DND-41 (cell line): Measurements from ENCODE around the gene PLEKHO2.

ENCODE experiments used
- ATAC-seq: fragments of 200-7000 bp; cut with Tn5 transposase; 3 replicates; pipeline ENCODE4 v1.9.1; 2021; ENCODE audit warnings: low read depth; ENCODE audit not compliant: insufficient read depth
- DNase-seq: peaks from one replicate; pipeline ENCODE4 v3.0.0-alpha.2; 2020
- H2AFZ ChIP-seq: 2 replicates; pipeline ENCODE4 v1.6.0; 2012; ENCODE audit warnings: low read depth, low read length
- H3K27ac ChIP-seq: 2 replicates; pipeline ENCODE4 v1.5.1; 2012; ENCODE audit warnings: low read length, inconsistent platforms
- H3K27me3 ChIP-seq: fragments of 200-600 bp; sonication (generic); 2 replicates; pipeline ENCODE4 v1.6.0; 2012; ENCODE audit warnings: low read length, mild to moderate bottlenecking, inconsistent platforms; ENCODE audit not compliant: insufficient read depth, poor library complexity
- H3K36me3 ChIP-seq: 2 replicates; pipeline ENCODE4 v1.5.1; 2012; ENCODE audit warnings: low read length, inconsistent platforms; ENCODE audit not compliant: insufficient read depth
- H3K4me1 ChIP-seq: 2 replicates; pipeline ENCODE4 v1.5.1; 2012; ENCODE audit warnings: mild to moderate bottlenecking, low read length; ENCODE audit not compliant: insufficient read depth
- H3K4me2 ChIP-seq: 2 replicates; pipeline ENCODE4 v1.6.0; 2012; ENCODE audit warnings: mild to moderate bottlenecking, moderate library complexity, low read length, inconsistent platforms; ENCODE audit not compliant: insufficient read depth
- H3K4me3 ChIP-seq, 2 experiments: fragments of 200-600 bp in 1 of 2; shearing (Covaris generic) in 1 of 2; 2 replicates each; pipeline ENCODE4 v1.5.1; 2012 to 2016; ENCODE audit warnings: inconsistent platforms in 2 of 2, low read length in 2 of 2, mild to moderate bottlenecking in 2 of 2, low read depth in 1 of 2, moderate library complexity in 1 of 2
- H3K79me2 ChIP-seq: 2 replicates; pipeline ENCODE4 v1.6.0; 2012; ENCODE audit warnings: low read length, inconsistent platforms; ENCODE audit not compliant: insufficient read depth
- H3K9ac ChIP-seq: 2 replicates; pipeline ENCODE4 v1.6.0; 2012; ENCODE audit warnings: low read depth, mild to moderate bottlenecking, inconsistent platforms, low read length, moderate library complexity
- H3K9me3 ChIP-seq: 2 replicates; pipeline ENCODE4 v1.5.1; 2012; ENCODE audit warnings: low read length, moderate library complexity, mild to moderate bottlenecking, inconsistent platforms; ENCODE audit not compliant: insufficient read depth, severe bottlenecking
- H4K20me1 ChIP-seq: 2 replicates; pipeline ENCODE4 v1.6.0; 2012; ENCODE audit warnings: low read length; ENCODE audit not compliant: insufficient read depth
- EZH2 ChIP-seq: IDR thresholded peaks from 3 replicates; pipeline ENCODE4 v1.6.1; 2012; ENCODE audit warnings: borderline replicate concordance, low read depth, mild to moderate bottlenecking, moderate library complexity, low read length, inconsistent platforms; ENCODE audit not compliant: severe bottlenecking
- TF ChIP-seq, protein P1 (sequence below): IDR thresholded peaks from 2 replicates; pipeline ENCODE4 v1.5.1; 2012; ENCODE audit warnings: borderline replicate concordance, low read length, moderate library complexity, mild to moderate bottlenecking; ENCODE audit not compliant: poor library complexity, severe bottlenecking; ENCODE audit errors: extremely low read depth

PLEKHO2 gene

DNA sequence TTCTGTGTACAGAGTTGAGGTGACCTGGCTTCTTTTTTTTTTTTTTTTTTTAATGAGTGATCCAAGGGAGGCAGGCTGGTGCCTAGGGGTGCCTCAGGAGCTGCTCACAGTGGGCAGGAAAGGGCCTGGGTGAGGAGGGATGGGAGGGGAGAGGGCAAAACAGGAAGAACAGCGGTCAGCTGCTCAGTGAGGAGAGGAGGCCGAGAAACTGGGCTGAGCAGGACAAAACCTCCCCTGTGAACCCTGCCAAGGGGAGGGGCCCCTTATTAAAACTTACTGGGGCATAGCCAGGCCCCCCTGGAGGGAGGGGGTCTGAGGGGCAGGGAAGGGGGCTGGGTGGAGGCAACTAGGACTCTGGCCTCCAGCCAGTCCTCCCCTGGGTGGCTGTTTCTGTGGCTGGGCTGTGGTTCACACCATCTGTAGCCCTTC is 3.5 kb downstream of the PLEKHO2 start:
- no peak for DNase-seq
- peak overlapping the region; percentile 14; the same call in 1 of the 2 replicates for H3K4me2 ChIP-seq

DNA sequence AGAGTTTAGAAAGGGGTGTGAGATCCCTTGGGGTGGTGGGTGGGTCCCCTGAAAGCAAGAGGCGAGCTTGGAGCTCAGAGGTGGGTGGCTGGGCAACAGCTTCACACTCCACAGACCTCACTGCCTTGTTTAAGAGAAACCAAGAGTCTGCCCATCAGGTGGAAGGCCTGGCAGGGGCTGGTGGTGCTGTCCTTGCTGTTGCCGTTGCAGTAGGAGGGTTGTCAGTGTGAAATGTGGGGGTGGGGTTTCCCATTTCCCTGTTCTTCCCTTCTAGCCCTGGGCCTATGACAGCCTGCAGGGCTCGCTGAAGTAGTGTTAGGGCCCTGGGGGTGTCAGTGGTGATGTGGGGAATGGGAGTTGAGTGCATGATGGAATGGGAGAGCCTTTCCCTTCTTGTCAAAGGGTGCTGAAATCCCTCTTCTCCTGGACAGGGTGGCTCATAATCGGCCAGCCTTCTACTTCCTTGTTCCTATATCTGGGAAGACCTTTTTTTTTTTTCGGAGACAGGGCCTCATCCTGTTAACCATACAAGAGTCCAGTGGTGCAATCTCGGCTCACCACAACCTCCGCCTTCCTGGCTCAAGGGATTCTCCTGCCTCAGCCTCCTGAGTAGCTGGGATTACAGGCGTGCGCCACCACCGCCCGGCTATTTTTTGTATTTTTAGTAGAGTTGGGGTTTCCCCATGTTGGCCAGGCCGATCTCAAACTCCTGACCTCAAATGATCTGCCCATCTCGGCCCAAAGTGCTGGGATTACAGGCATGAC is 4.3 kb downstream of the PLEKHO2 start:
- H2AFZ ChIP-seq: no peak overlapping the region
- no peak overlapping the region for H3K9ac ChIP-seq
- H3K36me3 ChIP-seq: peaks cover 10% of the 10 kb centered on the region; the same call in 1 of the 2 replicates
- no peaks in the 10 kb centered on the region for H3K27me3 ChIP-seq
- peaks cover 42% of the 10 kb centered on the region for H3K4me1 ChIP-seq
- no peaks in the 10 kb centered on the region for H3K9me3 ChIP-seq
- no peak overlapping the region for H3K4me3 ChIP-seq
- no peak overlapping the region; the same call in 1 of the 2 replicates for H3K4me2 ChIP-seq
- peaks cover 20% of the 10 kb centered on the region for H3K79me2 ChIP-seq
- no peaks in the 10 kb centered on the region for H4K20me1 ChIP-seq
- TF ChIP-seq, protein P1, sequence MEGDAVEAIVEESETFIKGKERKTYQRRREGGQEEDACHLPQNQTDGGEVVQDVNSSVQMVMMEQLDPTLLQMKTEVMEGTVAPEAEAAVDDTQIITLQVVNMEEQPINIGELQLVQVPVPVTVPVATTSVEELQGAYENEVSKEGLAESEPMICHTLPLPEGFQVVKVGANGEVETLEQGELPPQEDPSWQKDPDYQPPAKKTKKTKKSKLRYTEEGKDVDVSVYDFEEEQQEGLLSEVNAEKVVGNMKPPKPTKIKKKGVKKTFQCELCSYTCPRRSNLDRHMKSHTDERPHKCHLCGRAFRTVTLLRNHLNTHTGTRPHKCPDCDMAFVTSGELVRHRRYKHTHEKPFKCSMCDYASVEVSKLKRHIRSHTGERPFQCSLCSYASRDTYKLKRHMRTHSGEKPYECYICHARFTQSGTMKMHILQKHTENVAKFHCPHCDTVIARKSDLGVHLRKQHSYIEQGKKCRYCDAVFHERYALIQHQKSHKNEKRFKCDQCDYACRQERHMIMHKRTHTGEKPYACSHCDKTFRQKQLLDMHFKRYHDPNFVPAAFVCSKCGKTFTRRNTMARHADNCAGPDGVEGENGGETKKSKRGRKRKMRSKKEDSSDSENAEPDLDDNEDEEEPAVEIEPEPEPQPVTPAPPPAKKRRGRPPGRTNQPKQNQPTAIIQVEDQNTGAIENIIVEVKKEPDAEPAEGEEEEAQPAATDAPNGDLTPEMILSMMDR: no peak
- TF ChIP-seq EZH2: no peak
- no peak overlapping the region for H3K27ac ChIP-seq
- ATAC-seq (no peak), DNase-seq (no peak)

More for the DNA sequence above, 3.5 kb downstream of the PLEKHO2 start:
- Histone ChIP-seq H3K4me3 (no peak overlapping the region), H3K27ac (no peak overlapping the region), H3K79me2 (peaks cover 20% of the 10 kb centered on the region), H3K4me1 (peaks cover 48% of the 10 kb centered on the region), H2AFZ (no peak overlapping the region), H4K20me1 (no peaks in the 10 kb centered on the region), H3K36me3 (peaks cover 3% of the 10 kb centered on the region; the same call in 1 of the 2 replicates), H3K27me3 (no peaks in the 10 kb centered on the region), H3K9me3 (no peaks in the 10 kb centered on the region), H3K9ac (no peak overlapping the region)
- no peak for ATAC-seq
- TF ChIP-seq, protein P1: no peak
- no peak for TF ChIP-seq EZH2

DNA sequence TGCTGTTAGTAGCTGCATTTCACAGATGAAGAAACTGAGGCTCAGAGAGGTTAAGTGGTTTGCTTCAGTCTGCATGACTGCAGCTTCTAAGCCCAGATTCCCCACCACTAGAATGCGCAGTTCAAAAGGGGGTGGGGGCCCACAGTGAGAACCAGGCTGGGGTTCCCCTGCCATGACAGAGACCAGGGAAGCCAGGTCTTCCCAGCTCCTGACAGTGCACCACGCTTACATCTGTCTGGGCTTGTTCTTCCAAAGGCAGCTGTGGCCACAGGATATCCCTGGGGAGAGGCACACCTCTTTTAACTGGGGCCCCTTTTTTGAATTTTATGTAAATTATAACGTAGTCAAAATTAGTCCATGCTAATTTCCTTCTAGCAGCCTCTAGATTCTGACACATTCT is 5.3 kb downstream of the PLEKHO2 start:
- no peak for TF ChIP-seq EZH2
- TF ChIP-seq, protein P1: no peak
- no peak overlapping the region for H3K9ac ChIP-seq
- H3K79me2 ChIP-seq: peaks cover 18% of the 10 kb centered on the region
- no peak for ATAC-seq
- no peak overlapping the region for H3K4me3 ChIP-seq
- peaks cover 37% of the 10 kb centered on the region for H3K4me1 ChIP-seq
- H3K4me2 ChIP-seq: no peak overlapping the region
- H3K27ac ChIP-seq: no peak overlapping the region
- H2AFZ ChIP-seq: no peak overlapping the region
- no peaks in the 10 kb centered on the region for H4K20me1 ChIP-seq
- DNase-seq: no peak
- no peaks in the 10 kb centered on the region for H3K27me3 ChIP-seq
- peaks cover 11% of the 10 kb centered on the region; the same call in 1 of the 2 replicates for H3K36me3 ChIP-seq
- no peaks in the 10 kb centered on the region for H3K9me3 ChIP-seq
